ENCODE results near the gene NARF. TPM values are rescaled to one million over a fixed set of nuclear protein-coding genes. Genes with fewer than 3 reads are reported as not detected.
"Not testable (repeated sequence)": the region's sequence is repeated elsewhere in the genome, so short reads cannot be mapped to it uniquely, and the experiment has no call there.

The NARF gene
- total RNA-seq, 1 donor from 2014 or later, result 65.7 TPM

- H3K27me3 Mint-ChIP-seq (ENCODE audit: unreplicated experiment), result no peaks in the 10 kb centered on the region
- H3K36me3 Mint-ChIP-seq (ENCODE audit: unreplicated experiment), result peaks cover 9% of the 10 kb centered on the region
- no peaks in the 10 kb centered on the region for H3K9me3 Mint-ChIP-seq (ENCODE audit: unreplicated experiment)
- TF ChIP-seq, protein P1, sequence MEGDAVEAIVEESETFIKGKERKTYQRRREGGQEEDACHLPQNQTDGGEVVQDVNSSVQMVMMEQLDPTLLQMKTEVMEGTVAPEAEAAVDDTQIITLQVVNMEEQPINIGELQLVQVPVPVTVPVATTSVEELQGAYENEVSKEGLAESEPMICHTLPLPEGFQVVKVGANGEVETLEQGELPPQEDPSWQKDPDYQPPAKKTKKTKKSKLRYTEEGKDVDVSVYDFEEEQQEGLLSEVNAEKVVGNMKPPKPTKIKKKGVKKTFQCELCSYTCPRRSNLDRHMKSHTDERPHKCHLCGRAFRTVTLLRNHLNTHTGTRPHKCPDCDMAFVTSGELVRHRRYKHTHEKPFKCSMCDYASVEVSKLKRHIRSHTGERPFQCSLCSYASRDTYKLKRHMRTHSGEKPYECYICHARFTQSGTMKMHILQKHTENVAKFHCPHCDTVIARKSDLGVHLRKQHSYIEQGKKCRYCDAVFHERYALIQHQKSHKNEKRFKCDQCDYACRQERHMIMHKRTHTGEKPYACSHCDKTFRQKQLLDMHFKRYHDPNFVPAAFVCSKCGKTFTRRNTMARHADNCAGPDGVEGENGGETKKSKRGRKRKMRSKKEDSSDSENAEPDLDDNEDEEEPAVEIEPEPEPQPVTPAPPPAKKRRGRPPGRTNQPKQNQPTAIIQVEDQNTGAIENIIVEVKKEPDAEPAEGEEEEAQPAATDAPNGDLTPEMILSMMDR (IDR thresholded peaks at IDR 0.05), result no peak
- peak overlapping the region; percentile 92 for H3K4me3 Mint-ChIP-seq (ENCODE audit: unreplicated experiment)
- H3K4me1 Mint-ChIP-seq (ENCODE audit: unreplicated experiment), result peaks cover 16% of the 10 kb centered on the region
- H3K27ac Mint-ChIP-seq (ENCODE audit: unreplicated experiment), result peak overlapping the region; percentile 96
- DNase-seq (ENCODE audit: extremely low spot score, unreplicated experiment), result no peak
Measured at GRCh38 chr17:82457073-82457928, 1.2 kb upstream of the NARF start.

DNA sequence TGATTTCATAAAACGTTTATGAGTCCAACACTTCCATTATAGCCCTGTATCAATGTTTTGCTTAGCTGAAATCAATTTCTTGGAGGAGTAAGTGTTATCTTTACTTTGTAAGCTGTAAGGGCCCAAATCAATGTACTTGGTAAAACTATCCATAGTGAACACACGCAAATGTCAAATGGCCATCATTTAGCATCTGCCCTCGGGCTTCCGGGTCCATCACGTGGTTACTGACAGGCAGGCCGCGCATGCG, 687 bp upstream of the NARF start:
- Mint-ChIP-seq H3K9me3 (ENCODE audit: unreplicated experiment) (no peaks in the 10 kb centered on the region), H3K27me3 (ENCODE audit: unreplicated experiment) (no peaks in the 10 kb centered on the region), H3K4me3 (ENCODE audit: unreplicated experiment) (peak overlapping the region; percentile 92), H3K36me3 (ENCODE audit: unreplicated experiment) (peaks cover 15% of the 10 kb centered on the region), H3K27ac (ENCODE audit: unreplicated experiment) (peak overlapping the region; percentile 96), H3K4me1 (ENCODE audit: unreplicated experiment) (peaks cover 16% of the 10 kb centered on the region)
- TF ChIP-seq, protein P1 (IDR thresholded peaks at IDR 0.05), result no peak
- no peak for DNase-seq (ENCODE audit: extremely low spot score, unreplicated experiment)

GRCh38 chr17:82458885-82459424, 414 bp downstream of the NARF start:
- Mint-ChIP-seq H3K27me3 (ENCODE audit: unreplicated experiment) (no peaks in the 10 kb centered on the region), H3K9me3 (ENCODE audit: unreplicated experiment) (no peaks in the 10 kb centered on the region), H3K4me1 (ENCODE audit: unreplicated experiment) (peaks cover 16% of the 10 kb centered on the region), H3K36me3 (ENCODE audit: unreplicated experiment) (peaks cover 24% of the 10 kb centered on the region), H3K4me3 (ENCODE audit: unreplicated experiment) (peak overlapping the region; percentile 92), H3K27ac (ENCODE audit: unreplicated experiment) (peak overlapping the region; percentile 68)
- DNase-seq (ENCODE audit: extremely low spot score, unreplicated experiment), result no peak
- TF ChIP-seq, protein P1 (IDR thresholded peaks at IDR 0.05), result no peak

DNA sequence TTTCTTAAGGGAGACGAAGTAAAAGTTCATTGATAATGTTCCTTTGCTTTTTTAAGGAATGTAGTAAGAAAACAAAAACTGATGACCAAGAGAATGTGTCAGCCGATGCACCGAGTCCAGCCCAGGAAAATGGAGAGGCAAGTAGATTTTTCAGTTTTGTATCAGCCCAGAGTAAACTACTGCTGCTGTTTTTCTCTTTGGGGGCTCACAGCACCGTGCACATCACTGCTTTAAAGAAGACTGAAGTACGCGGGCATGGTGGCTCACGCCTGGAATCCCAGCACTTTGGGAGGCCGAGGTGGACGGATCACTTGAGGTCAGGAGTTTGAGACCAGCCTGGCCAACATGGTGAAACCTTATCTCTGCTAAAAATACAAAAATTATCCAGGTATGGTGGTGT, 1.4 kb downstream of the NARF start:
- DNase-seq (ENCODE audit: extremely low spot score, unreplicated experiment); H3K9me3 Mint-ChIP-seq (ENCODE audit: unreplicated experiment); H3K4me3 Mint-ChIP-seq (ENCODE audit: unreplicated experiment): not testable (repeated sequence)

DNA sequence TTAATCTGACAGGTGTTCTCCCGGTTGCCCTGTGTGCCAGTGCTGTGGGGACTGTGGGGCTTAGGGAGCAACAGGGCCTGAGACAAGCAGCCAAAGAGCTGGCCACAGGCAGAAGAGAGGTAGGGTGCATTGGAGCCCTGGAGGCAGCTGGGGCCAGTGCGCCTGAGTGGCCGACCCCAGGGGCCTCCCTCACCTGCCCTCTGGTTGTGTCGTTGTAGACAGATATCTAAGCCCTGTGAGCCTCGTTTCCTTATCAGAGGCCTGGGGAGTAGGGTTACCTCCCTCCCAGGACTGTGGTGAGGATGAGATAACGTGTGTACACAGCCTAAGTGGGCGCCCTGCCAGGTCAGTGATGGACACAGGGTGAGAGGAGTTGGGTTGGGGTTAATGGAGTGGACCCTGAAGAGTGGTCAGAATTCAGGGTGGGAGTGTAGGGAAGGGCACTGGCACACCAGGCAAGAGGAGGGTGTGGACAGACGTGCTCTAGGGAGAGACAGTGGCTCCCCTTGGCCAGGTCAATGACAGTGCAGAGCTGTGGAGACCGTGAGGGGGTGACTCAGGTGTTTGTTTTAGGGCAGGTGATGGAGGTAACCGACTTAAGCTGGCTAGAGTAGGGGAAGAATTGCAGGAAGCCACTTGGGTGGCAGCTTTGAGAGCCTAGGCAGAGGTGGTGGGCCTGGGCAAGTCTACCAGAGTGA, 3.4 kb downstream of the NARF start:
- H3K27ac Mint-ChIP-seq (ENCODE audit: unreplicated experiment), result no peak overlapping the region
- no peaks in the 10 kb centered on the region for H3K27me3 Mint-ChIP-seq (ENCODE audit: unreplicated experiment)
- peaks cover 16% of the 10 kb centered on the region for H3K4me1 Mint-ChIP-seq (ENCODE audit: unreplicated experiment)
- no peak overlapping the region for H3K4me3 Mint-ChIP-seq (ENCODE audit: unreplicated experiment)
- no peak for DNase-seq (ENCODE audit: extremely low spot score, unreplicated experiment)
- TF ChIP-seq, protein P1 (IDR thresholded peaks at IDR 0.05), result no peak
- peaks cover 37% of the 10 kb centered on the region for H3K36me3 Mint-ChIP-seq (ENCODE audit: unreplicated experiment)
- no peaks in the 10 kb centered on the region for H3K9me3 Mint-ChIP-seq (ENCODE audit: unreplicated experiment)

More for the DNA sequence above, 1.4 kb downstream of the NARF start:
- H3K4me1 Mint-ChIP-seq (ENCODE audit: unreplicated experiment), result peaks cover 16% of the 10 kb centered on the region
- H3K27ac Mint-ChIP-seq (ENCODE audit: unreplicated experiment); H3K27me3 Mint-ChIP-seq (ENCODE audit: unreplicated experiment): not testable (repeated sequence)
- peaks cover 33% of the 10 kb centered on the region for H3K36me3 Mint-ChIP-seq (ENCODE audit: unreplicated experiment)

All from osteocyte (in vitro differentiated cells).